Stimulated activated CD4-positive, alpha-beta T cell treated with anti-CD3 and anti-CD28 coated beads, Interleukin-12 subunit alpha, Interleukin-12 subunit beta, amount 100 ng/mL, for 4 hours (primary cell): ENCODE data around the gene ULBP2.
"Not testable (repeated sequence)": the region's sequence is repeated elsewhere in the genome, so short reads cannot be mapped to it uniquely, and the experiment has no call there.

Source experiments
- DNase-seq: peaks from one replicate; pipeline ENCODE4 v3.0.0-alpha.2; 2020

The ULBP2 gene

GRCh38 chr6:149953390-149953789, 11.6 kb downstream of the ULBP2 start:
- not testable (repeated sequence) for DNase-seq

- DNase-seq: not testable (repeated sequence)
These were observed 12.1 kb downstream of the ULBP2 start for GRCh38 chr6:149953934-149954327.

- not testable (repeated sequence) for DNase-seq
These were observed 12.6 kb downstream of the ULBP2 start for GRCh38 chr6:149954328-149954983.

- DNase-seq: not testable (repeated sequence)
These were observed 13.3 kb downstream of the ULBP2 start for GRCh38 chr6:149954984-149955653.

GRCh38 chr6:149955654-149956317, 14.0 kb downstream of the ULBP2 start:
- not testable (repeated sequence) for DNase-seq

GRCh38 chr6:149958124-149958523, 16.3 kb downstream of the ULBP2 start:
- DNase-seq: not testable (repeated sequence)

GRCh38 chr6:149959806-149960205, 18.0 kb downstream of the ULBP2 start:
- not testable (repeated sequence) for DNase-seq

GRCh38 chr6:149960488-149960887, 18.7 kb downstream of the ULBP2 start:
- no peak for DNase-seq

GRCh38 chr6:149961728-149962425, 20.1 kb downstream of the ULBP2 start:
- DNase-seq: peak; percentile 30

- DNase-seq: no peak
These were observed 20.8 kb downstream of the ULBP2 start for GRCh38 chr6:149962461-149963211.

- DNase-seq: peak; percentile 37
These were observed 21.3 kb downstream of the ULBP2 start for GRCh38 chr6:149963212-149963461.

GRCh38 chr6:149963462-149964307, 21.9 kb downstream of the ULBP2 start, which contains the start of gene ULBP1:
Gene ULBP1 (plus strand): TSS chr6:149963943. CDS start chr6:149964050, 107 bp downstream.
- peak; percentile 80 for DNase-seq

GRCh38 chr6:149964308-149965193, 22.7 kb downstream of the ULBP2 start:
- DNase-seq: peak; percentile 30

- DNase-seq: peak; percentile 28
These were observed 23.6 kb downstream of the ULBP2 start for GRCh38 chr6:149965194-149966020.

GRCh38 chr6:149966319-149966718, 24.5 kb downstream of the ULBP2 start:
- DNase-seq: not testable (repeated sequence)

GRCh38 chr6:149967591-149967990, 25.8 kb downstream of the ULBP2 start:
- DNase-seq: no peak

- DNase-seq: not testable (repeated sequence)
These were observed 26.2 kb downstream of the ULBP2 start for GRCh38 chr6:149967999-149968398.

GRCh38 chr6:149968909-149969308, 27.1 kb downstream of the ULBP2 start:
- DNase-seq: not testable (repeated sequence)

- DNase-seq: no peak
These were observed 27.8 kb downstream of the ULBP2 start for GRCh38 chr6:149969635-149970034.

- DNase-seq: not testable (repeated sequence)
These were observed 32.6 kb downstream of the ULBP2 start for GRCh38 chr6:149974394-149974793.
